ENCODE results near the gene ZDHHC19.

DNA sequence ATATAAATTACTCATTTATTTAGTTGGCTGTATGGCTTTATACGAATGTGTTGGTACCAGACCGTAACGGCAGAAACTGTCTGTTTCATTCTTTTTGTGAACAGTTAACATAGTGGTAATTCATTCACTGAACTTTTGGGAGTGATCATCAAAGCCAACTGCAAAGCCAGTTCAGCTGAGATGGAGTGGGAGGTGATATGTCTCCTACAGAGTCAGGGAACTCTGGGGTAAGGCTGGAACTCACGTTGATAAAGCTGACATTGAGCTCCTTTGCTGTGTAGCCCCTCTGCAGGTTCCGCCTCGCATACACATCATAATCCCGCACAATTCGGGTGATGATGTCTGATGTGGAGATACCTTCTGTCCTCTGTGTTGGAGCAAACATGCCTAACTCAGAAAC is 30.5 kb upstream of the ZDHHC19 start:
- TF ChIP-seq, protein P1, sequence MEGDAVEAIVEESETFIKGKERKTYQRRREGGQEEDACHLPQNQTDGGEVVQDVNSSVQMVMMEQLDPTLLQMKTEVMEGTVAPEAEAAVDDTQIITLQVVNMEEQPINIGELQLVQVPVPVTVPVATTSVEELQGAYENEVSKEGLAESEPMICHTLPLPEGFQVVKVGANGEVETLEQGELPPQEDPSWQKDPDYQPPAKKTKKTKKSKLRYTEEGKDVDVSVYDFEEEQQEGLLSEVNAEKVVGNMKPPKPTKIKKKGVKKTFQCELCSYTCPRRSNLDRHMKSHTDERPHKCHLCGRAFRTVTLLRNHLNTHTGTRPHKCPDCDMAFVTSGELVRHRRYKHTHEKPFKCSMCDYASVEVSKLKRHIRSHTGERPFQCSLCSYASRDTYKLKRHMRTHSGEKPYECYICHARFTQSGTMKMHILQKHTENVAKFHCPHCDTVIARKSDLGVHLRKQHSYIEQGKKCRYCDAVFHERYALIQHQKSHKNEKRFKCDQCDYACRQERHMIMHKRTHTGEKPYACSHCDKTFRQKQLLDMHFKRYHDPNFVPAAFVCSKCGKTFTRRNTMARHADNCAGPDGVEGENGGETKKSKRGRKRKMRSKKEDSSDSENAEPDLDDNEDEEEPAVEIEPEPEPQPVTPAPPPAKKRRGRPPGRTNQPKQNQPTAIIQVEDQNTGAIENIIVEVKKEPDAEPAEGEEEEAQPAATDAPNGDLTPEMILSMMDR (conservative IDR thresholded peaks at IDR 0.05; ENCODE audit: low read depth in 2 of 2), result no peak
- TF ChIP-seq JUNB (IDR thresholded peaks at IDR 0.05; ENCODE audit: unreplicated experiment), result no peak
- TF ChIP-seq REST (IDR thresholded peaks at IDR 0.05; ENCODE audit: unreplicated experiment), result no peak
- TF ChIP-seq EZH2 (IDR thresholded peaks at IDR 0.05; ENCODE audit: low read depth, unreplicated experiment), result no peak
- TF ChIP-seq POLR2AphosphoS5 (IDR thresholded peaks at IDR 0.05; ENCODE audit: low read depth), result no peak
- no peak for TF ChIP-seq CREB1 (CRISPR knock-in tag; IDR thresholded peaks at IDR 0.05; ENCODE audit: low read depth)
- TF ChIP-seq, protein P2, sequence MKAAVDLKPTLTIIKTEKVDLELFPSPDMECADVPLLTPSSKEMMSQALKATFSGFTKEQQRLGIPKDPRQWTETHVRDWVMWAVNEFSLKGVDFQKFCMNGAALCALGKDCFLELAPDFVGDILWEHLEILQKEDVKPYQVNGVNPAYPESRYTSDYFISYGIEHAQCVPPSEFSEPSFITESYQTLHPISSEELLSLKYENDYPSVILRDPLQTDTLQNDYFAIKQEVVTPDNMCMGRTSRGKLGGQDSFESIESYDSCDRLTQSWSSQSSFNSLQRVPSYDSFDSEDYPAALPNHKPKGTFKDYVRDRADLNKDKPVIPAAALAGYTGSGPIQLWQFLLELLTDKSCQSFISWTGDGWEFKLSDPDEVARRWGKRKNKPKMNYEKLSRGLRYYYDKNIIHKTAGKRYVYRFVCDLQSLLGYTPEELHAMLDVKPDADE (IDR thresholded peaks at IDR 0.05), result no peak
- no peak for TF ChIP-seq EZH2phosphoT487 (IDR thresholded peaks at IDR 0.05; ENCODE audit: unreplicated experiment)
